Fibroblast of skin of abdomen (primary cell): ENCODE results near the gene ZNHIT6.
"Not testable (repeated sequence)": the region's sequence is repeated elsewhere in the genome, so short reads cannot be mapped to it uniquely, and the experiment has no call there.

ENCODE experiments used
- DNase-seq: peaks from one replicate; pipeline ENCODE4 v3.0.0-alpha.2; 2013

Gene ZNHIT6

GRCh38 chr1:85665932-85666331 is 42.3 kb downstream of the ZNHIT6 start:
- no peak for DNase-seq

- DNase-seq, result no peak
Measured at GRCh38 chr1:85663382-85663781, 44.9 kb downstream of the ZNHIT6 start.

DNA sequence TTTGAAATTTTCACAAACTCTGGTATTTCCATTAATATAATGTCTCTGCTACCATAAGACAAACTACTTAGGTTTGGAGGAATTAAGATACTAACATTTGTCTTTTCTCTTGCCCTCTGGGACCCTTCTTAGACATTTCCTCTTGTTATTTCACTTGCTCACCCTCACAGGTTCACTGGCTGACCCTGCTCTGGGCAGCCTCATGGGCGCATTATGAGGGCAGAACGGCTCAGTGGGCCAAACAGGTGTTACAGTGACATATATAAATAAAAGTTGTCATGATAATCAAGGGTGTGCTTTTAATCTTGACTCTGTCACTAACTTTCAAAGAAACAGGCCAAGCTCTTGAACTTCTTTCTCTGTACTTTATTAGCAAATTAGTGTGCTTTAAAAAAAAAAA is 46.5 kb downstream of the ZNHIT6 start:
- DNase-seq, result no peak

- DNase-seq, result no peak
Measured at GRCh38 chr1:85660541-85660940, 47.7 kb downstream of the ZNHIT6 start.

- DNase-seq, result no peak
Measured at GRCh38 chr1:85659174-85659573, 49.1 kb downstream of the ZNHIT6 start.

DNA sequence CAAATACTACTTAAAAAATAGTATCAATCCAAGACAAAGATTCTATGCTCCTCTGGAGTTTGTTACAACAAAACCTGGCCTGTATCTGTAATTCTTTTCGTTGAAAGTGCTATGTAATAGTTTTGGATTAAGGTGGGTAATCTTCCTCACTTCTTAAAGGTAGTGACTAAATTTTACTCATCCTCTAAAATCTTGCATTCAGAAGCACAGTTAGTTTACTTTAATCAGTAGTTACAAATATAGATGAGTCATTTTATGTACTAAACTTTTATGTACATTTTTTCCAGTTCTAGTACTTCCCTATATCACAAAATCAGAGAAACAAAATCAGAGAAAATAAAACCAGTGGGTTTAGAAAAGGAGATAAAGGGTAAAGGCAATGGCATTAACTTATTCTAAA is 51.3 kb downstream of the ZNHIT6 start:
- no peak for DNase-seq

- no peak for DNase-seq
Measured at GRCh38 chr1:85656256-85656655, 52.0 kb downstream of the ZNHIT6 start.

GRCh38 chr1:85655315-85655714 is 52.9 kb downstream of the ZNHIT6 start:
- no peak for DNase-seq

GRCh38 chr1:85654066-85654782 is 54.0 kb downstream of the ZNHIT6 start:
- peak; percentile 36 for DNase-seq

DNA sequence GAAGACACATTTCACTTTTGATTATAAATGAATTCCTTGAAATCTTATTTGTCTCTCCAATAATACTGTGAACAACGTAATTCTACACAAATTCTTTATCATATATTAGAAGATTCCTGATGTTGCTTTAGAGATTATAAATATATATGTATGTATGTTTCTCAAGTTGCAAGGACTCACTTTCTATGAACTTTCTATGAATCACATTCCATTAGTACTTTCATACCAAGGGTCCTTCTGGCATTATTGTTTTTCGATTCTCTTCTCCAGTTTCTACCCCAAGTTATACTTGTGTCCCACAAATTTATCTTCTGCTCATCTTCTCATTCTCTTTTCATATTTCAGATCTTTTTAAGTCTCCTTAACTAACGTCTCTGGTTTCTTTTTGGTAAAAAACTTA is 55.9 kb downstream of the ZNHIT6 start:
- DNase-seq, result no peak

- no peak for DNase-seq
Measured at GRCh38 chr1:85650645-85651044, 57.6 kb downstream of the ZNHIT6 start.

- DNase-seq, result no peak
Measured at GRCh38 chr1:85649591-85649990, 58.6 kb downstream of the ZNHIT6 start.

DNA sequence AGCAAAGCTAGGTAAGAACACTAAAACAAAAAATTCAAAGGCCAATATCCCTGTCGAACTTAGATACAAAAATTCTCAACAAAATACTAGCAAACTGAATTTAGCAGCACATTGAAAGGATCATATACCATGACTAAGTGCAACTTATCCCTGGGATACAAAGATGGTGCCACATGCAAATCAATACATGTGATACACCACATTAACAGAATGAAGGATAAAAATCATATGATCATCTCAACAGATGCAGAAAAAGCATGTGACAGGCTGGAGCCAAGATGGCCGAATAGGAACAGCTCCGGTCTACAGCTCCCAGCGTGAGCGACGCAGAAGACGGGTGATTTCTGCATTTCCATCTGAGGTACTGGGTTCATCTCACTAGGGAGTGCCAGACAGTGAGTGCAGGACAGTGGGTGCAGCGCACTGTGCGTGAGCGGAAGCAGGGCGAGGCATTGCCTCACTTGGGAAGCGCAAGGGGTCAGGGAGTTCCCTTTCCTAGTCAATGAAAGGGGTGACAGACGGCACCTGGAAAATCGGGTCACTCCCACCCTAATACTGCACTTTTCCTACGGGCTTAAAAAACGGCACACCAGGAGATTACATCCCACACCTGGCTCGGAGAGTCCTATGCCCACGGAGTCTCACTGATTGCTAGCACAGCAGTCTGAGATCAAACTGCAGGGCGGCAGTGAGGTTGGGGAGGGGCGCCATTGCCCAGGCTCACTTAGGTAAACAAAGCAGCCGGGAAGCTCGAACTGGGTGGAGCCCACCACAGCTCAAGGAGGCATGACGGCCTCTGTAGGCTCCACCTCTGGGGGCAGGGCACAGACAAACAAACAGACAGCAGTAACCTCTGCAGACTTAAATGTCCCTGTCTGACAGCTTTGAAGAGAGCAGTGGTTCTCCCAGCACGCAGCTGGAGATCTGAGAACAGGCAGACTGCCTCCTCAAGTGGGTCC is 66.4 kb downstream of the ZNHIT6 start:
- DNase-seq, result not testable (repeated sequence)

- DNase-seq, result not testable (repeated sequence)
Measured at GRCh38 chr1:85639920-85640319, 68.3 kb downstream of the ZNHIT6 start.

DNA sequence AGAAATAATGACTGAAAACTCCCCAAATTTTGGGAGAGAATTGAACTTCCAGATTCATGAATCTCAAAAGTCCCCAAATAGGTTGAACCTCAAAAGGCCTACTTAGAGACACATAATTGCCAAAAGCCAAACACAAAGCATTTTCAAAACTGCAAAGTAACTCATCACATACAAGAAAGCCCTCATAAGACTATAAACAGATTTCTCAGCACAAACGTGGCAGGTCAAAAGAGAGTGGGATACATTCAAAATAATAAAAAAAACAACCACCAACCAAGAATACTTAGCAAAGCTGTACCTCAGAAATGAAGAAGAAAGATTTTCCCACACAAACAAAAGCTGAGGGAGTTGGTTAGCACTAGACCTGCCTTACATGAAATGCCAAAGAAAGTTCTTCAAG is 69.8 kb downstream of the ZNHIT6 start:
- DNase-seq, result no peak

- no peak for DNase-seq
Measured at GRCh38 chr1:85630493-85630892, 77.7 kb downstream of the ZNHIT6 start.

DNA sequence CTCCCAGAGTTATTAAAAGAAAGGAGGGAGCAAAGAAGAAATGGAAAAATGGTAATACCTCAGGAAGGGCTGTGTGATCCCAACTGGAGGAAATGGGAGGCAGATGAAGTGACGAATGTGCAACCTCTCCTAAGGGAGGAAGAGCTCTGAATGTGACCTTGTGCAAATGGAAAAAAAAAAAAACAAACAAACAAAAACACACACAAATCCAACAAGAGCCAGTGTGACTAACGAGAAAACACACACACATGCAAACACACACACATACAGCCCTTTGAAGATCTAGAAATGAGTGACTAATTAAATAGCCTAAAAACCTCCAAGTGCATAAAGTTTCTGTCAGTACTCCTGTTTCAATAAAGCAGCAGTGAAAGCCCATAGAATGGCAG is 78.7 kb downstream of the ZNHIT6 start:
- peak; percentile 20 for DNase-seq

- DNase-seq, result peak; percentile 91
Measured at GRCh38 chr1:85628791-85629531, 79.3 kb downstream of the ZNHIT6 start.

DNA sequence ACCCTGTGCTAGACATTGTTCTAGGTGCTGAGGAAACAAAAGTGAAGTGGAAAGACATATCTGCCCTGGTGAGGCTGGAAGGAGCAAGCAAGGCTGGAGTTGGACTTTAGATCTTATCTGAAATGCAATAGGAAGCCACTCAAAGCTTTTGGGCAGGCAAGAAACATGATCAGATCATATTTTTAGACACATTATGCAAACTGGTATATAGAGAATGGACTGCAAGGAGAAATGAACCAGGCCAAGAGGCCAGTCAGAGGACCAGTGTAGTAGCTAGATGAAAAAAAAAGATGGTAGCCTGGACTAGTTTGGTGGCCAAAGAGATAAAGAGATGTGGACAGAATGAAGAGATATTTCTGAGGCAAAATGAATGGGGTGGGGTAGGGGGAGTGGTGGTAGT is 81.4 kb downstream of the ZNHIT6 start:
- DNase-seq, result no peak

DNA sequence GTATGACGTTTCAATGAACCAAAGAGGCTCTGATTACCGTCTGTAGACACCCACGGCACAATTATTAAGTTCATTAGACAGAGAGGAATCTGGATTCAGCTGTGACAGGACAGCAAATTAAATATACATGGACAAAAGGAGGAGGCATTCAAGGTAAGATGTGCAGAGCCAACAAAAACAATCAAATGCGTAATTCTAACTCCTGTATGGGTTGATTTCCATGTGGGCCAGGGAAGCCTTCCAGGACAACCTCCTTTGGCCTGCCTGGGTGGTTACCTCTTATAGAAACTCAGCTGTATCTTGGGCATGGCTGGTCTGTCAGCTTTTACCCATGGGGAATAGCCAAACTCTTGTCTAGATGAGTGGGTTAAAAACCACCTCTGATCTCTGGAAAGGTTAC is 83.9 kb downstream of the ZNHIT6 start:
- DNase-seq, result no peak

DNA sequence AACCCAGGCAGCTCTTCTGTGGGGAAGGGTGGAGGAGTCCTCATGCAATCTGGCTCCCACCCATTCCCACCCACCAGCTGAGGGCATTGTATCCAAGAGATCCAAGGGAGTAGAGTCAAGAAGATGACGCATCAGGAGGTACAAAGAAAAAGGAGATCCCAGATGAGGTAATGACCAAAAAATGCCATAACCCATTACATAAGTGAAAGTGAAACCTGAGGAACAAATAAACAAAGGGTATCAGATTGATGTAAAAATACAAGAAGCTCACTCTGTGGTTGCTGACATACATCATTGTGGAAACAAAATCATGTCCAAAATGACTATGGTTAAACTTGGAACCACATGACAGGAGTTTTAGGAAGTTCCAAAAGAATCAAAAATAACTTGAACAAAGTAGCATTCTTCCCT is 85.2 kb downstream of the ZNHIT6 start:
- DNase-seq, result peak; percentile 61

GRCh38 chr1:85621430-85621829 is 86.8 kb downstream of the ZNHIT6 start:
- DNase-seq, result no peak

DNA sequence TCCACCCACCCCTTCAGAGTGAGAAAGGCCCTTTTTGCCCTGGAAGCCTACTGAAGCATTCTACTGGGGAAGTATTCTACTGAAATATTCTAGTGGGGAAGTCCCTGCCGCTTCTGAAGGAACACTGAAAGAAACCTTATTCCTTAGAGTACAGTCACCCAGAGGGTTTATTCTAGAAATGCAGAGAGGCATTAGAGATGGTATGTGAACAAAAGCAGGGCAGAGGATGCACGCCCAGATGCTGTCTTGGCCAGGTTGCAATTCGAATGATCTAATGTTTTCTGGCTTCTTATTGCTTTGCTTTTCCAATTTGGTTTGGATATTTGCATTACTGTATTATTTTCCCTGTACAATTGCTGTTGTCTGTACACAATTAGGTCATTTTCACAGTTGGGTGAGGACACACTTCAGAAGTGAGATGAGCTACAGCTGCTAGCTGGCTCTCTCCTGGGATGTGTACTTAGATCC is 90.6 kb downstream of the ZNHIT6 start:
- peak; percentile 79 for DNase-seq
